BJ (cell line): ENCODE measurements around the gene XPR1. TPM values are rescaled to one million over a fixed set of nuclear protein-coding genes. Genes with fewer than 3 reads are reported as not detected.

ENCODE experiments used
- CTCF ChIA-PET: fragments of 350-600 bp; formaldehyde crosslinking; extraction: SDS; loops from one replicate; lab custom pipeline; 2021; ENCODE audit warnings: antibody characterized with exemption, inconsistent platforms; lab: Yijun Ruan, JAX
- POLR2A ChIA-PET: fragments of 300-600 bp; sonication (Branson Sonifier 250); formaldehyde crosslinking; extraction: SDS; loops from one replicate; lab custom pipeline; 2021; ENCODE audit warnings: antibody characterized with exemption; lab: Charles Lee
- DNase-seq: peaks from one replicate; pipeline ENCODE4 v3.0.0-alpha.2; 2011; ENCODE audit warnings: low read depth
- H3K27me3 ChIP-seq: 2 replicates; pipeline ENCODE4 v1.6.0; 2011; ENCODE audit warnings: low read length; ENCODE audit not compliant: control insufficient read depth, insufficient read depth
- H3K36me3 ChIP-seq: 2 replicates; pipeline ENCODE4 v1.5.1; 2011; ENCODE audit warnings: low read length; ENCODE audit not compliant: control insufficient read depth, insufficient read depth
- H3K4me3 ChIP-seq: 2 replicates; pipeline ENCODE4 v1.5.1; 2011; ENCODE audit warnings: low read depth, mild to moderate bottlenecking, control low read depth, low read length
- polyA plus RNA-seq: library from polyadenylated mRNA; depleted of rRNA; stranded (reverse); fragments of >200 nt; gene quantifications from 2 replicates; pipeline ENCODE4 v1.2.3, GENCODE V29; 2011
- TF ChIP-seq, protein P1 (sequence below): IDR thresholded peaks from 2 replicates; pipeline ENCODE4 v1.5.1; 2011; ENCODE audit warnings: low read depth, mild to moderate bottlenecking, control low read depth, inconsistent platforms, low read length, moderate library complexity; ENCODE audit not compliant: insufficient read depth

Gene XPR1
- polyA plus RNA-seq, 1 experiment, result 17.3 TPM

DNA sequence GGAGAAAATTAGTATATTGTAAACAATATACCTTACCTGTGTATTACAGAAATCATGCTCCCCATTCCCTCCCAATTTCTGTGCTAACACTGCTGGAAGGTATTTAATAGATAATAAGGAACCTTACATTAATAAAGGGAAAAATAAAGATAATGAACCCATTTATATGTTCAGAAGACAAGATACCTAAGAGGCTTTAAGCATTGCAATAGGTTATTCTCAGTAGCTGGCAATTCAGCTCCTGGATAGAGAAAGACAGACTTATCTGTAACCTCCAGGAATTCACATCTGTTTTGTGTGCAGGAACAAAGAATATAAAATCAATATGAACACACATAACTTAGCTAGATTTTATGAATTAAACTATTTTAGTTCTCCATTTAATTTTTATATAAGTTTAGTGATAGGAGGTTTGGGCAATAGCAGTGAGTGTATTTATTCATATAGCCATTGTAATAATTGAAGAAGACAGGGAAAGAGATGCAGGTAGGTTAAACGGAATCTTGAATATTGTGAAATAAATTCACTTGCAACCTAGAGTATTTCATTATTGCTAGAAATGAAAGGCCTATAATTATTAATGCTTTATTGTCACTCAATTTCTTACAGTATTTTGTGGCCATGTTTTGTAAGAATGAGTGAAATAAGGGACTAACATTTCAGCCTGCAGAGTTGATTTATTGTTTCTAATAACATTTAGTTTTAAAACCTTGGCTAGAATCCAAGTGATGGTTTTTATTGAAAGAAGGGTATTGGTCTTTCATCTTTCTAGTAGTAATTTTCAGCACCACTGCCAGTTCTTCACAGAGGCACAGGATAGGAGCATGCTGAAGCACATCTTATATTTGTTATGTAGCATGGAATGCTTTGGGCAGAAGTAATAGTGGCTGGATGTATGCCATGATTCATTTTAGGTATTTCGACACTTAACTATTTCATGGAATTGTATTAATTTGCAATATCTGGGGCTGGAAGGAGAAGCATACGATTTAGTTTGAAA lies 1.5 kb downstream of the XPR1 start:
- no peaks in the 10 kb centered on the region for H3K27me3 ChIP-seq
- DNase-seq, result no peak
- H3K4me3 ChIP-seq, result peak overlapping the region; percentile 99
- H3K36me3 ChIP-seq, result no peaks in the 10 kb centered on the region
- ChIA-PET CTCF (interaction anchor here (0.6 kb wide), 1 partner anchor 503 kb away, joined by 3 read pairs; no protein-coding TSS in a partner anchor), POLR2A (no interaction called here)
- TF ChIP-seq, protein P1, sequence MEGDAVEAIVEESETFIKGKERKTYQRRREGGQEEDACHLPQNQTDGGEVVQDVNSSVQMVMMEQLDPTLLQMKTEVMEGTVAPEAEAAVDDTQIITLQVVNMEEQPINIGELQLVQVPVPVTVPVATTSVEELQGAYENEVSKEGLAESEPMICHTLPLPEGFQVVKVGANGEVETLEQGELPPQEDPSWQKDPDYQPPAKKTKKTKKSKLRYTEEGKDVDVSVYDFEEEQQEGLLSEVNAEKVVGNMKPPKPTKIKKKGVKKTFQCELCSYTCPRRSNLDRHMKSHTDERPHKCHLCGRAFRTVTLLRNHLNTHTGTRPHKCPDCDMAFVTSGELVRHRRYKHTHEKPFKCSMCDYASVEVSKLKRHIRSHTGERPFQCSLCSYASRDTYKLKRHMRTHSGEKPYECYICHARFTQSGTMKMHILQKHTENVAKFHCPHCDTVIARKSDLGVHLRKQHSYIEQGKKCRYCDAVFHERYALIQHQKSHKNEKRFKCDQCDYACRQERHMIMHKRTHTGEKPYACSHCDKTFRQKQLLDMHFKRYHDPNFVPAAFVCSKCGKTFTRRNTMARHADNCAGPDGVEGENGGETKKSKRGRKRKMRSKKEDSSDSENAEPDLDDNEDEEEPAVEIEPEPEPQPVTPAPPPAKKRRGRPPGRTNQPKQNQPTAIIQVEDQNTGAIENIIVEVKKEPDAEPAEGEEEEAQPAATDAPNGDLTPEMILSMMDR, result no peak

- TF ChIP-seq, protein P1, result no peak
- CTCF ChIA-PET, result interaction anchor here (0.8 to 1.8 kb wide), 3 partner anchors 41 to 226 kb away, joined by 3 to 5 read pairs (median 3); no protein-coding TSS in a partner anchor
Measured at GRCh38 chr1:180636138-180636537, 4.3 kb downstream of the XPR1 start.

GRCh38 chr1:180639871-180640270 lies 8.0 kb downstream of the XPR1 start:
- POLR2A ChIA-PET, result no interaction called here
- H3K27me3 ChIP-seq, result no peaks in the 10 kb centered on the region
- TF ChIP-seq, protein P1, result no peak
- no peak for DNase-seq
- CTCF ChIA-PET, result interaction anchor here (1.5 kb wide), 1 partner anchor 8 kb away, joined by 4 read pairs; the partner anchor contains the start of gene XPR1
- no peak overlapping the region for H3K4me3 ChIP-seq
- no peaks in the 10 kb centered on the region for H3K36me3 ChIP-seq

More at GRCh38 chr1:180636138-180636537, 4.3 kb downstream of the XPR1 start:
- DNase-seq, result no peak
- Histone ChIP-seq H3K4me3 (no peak overlapping the region), H3K27me3 (no peaks in the 10 kb centered on the region), H3K36me3 (no peaks in the 10 kb centered on the region)
- POLR2A ChIA-PET, result no interaction called here

DNA sequence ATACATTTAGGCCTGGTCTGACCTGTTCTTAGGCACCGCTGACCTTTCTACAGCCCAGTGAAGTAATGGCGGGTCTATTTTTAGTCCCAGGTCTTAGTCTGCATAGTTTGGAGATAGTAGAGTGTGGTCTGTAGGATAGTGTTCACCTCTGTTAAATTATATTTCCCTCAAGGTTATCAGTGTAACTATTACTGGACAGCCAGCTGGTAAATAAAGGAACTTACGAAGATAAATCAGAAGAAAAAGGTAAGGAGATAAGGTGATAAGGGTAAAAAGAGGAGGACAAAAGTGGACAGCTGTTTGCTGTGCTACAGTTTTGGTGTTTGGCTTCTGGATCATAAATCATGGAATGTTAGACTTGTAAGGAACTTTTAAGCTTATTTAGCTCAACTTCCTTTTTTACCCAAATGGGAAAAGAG lies 8.7 kb downstream of the XPR1 start:
- TF ChIP-seq, protein P1, result no peak
- Histone ChIP-seq H3K27me3 (no peaks in the 10 kb centered on the region), H3K4me3 (no peak overlapping the region), H3K36me3 (no peaks in the 10 kb centered on the region)
- ChIA-PET CTCF (interaction anchor here (0.9 to 1.5 kb wide), 2 partner anchors 9 to 222 kb away, joined by 3 to 4 read pairs; partner anchors contain the start of gene XPR1), POLR2A (no interaction called here)
- no peak for DNase-seq

DNA sequence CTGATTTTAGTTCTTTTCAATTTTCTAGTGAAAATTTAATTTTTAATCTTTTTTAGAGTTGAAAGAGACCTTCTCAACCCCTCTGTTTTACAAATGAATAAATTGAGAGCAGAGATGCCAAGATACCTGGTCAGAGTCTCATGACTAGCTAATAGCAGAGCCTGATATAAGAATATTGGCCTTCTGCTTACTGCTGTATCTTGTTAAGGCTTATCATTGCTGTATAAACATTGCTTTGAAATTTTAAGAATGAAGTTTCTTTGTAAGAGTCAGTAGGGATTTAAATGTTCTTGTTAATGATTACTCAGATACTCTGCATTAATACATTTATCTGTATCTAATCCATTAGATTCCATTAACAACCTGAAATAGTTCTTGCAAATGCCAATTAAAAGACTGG lies 9.8 kb downstream of the XPR1 start:
- H3K27me3 ChIP-seq, result no peaks in the 10 kb centered on the region
- CTCF ChIA-PET, result no interaction called here
- no peak overlapping the region for H3K4me3 ChIP-seq
- no peaks in the 10 kb centered on the region for H3K36me3 ChIP-seq
- POLR2A ChIA-PET, result no interaction called here
- TF ChIP-seq, protein P1, result no peak
- DNase-seq, result no peak
